NCI-H2029 treated with DMSO at 0.1 percent for 48 hours (cell line): ENCODE data around the gene IRAK2.

Experiments
- DNase-seq: peaks from one replicate; lab custom pipeline; 2025; lab: John Stamatoyannopoulos, UW

Gene IRAK2

DNA sequence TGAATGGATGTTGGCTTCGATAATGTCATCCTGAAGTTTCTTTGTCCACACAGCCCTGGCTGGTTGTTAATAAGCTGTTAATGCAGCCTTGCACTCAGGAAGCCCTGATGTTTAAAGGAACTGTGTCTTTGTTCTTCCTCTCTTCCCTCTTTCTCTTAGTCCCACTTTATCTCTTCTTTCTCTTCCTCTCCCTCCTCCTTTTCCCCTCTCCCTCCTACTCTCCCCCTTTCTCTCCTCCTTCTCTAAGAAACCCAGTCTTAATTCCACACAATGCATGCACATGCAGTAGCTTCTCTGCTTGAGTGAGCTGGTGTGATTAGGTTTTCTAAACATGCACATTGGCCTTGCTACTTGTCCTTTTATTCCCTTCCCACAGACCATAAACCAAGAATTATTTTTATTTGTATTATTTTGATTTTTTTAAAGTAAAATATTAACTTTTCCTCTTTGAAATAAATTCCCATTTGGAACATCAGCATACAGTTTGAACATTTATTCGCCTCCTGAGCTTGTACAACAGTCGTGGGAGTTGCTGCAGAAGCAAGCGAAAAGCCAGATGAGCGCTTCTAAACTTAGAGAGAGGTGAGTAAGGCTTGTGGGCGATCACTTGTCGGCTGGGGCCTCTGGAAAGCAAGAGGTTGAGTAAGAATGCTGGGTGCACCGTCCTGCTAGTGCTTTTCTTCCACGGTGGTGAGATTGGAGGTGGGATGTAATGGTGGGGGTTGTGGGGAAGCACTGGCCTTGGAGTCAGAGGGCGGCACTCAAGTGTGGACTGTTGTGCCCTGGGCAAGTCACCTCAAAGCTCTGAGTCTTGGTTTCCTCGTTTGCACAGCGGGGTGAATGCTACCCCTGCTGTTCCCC is 120.8 kb downstream of the IRAK2 start:
- no peak for DNase-seq

DNA sequence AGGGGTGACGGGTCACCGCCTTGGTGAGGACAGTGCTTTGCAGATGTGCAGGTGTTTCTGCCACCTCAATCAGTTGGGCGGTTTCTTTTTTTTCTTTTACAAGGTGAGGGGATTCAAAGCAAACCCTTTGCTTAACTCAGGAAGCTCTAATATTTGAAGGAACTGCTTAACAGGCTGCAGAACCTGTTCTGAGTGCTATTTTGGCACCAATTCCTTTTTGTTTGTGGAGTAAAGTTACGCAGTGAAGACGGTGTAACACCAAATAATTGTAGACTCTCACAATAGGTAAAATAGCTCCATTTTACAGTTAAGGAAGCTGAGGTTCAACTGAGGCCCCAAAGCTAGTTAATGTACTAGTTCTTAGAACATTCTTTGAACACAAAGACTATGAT is 121.4 kb downstream of the IRAK2 start:
- DNase-seq = no peak

DNA sequence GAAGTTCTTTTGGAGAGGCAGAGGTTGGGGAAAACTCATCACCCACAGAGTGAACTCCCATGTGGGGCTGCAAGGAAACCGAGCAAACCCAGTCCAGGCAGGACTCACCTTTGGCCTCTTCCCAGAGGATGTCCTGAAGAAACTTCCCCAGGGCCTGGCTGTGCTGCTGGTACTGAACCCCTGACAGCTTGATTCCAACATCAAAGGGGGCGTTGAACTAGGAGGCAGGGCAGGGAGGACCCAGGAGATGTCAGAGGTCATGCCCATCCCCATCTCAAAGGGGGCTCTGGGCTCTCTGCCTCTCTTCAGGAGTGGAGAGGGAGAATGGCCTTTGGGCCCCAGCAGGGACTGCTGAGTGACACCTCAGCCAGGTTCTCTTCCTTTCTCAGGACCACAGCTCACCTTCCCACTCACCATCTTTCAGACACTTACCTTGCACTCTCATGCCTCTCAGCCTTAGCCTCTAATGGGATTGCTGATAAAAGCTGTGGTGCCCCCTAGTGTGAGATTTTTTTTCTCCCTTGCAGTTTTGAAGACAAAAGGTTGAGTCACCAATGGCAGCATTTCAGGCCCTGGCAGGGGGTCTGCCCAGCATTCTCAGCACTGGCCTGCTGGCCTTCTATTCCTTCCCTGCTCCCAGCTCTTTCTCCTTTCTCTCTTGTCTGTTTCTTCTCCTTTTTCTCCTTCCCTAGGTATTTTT is 122.0 kb downstream of the IRAK2 start:
- DNase-seq = peak; percentile 59

DNA sequence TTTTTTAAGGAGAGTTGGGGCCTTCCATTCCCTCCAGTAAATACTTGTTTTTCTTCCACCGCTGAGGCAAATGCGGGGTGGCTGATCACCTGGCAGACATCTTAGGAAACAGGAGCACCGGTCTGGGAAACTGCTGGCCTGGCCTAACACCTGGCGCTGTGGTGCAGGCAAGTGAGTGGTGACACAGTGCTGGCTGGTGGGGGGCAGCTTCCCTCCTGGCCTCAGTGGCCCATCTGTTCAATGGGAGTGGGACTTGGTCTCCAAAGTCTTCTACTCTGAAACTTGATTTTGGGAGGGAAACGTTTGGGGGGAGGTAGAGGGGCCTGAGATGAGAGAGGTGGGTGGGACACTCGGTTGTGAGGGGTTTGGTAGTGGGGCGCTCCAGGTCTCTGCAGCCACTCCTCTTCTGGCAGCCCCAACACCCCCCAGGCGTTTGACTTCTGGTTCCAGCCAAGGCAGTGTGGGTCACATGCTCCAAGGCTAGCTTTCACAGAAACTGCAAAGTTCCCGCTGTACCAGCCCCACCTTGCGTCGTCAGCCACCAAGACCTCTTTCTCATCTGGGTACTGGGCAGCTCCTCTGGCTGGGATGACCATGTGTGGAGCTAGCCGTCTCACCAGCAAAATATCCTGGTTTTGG is 123.3 kb downstream of the IRAK2 start:
- no peak for DNase-seq

DNA sequence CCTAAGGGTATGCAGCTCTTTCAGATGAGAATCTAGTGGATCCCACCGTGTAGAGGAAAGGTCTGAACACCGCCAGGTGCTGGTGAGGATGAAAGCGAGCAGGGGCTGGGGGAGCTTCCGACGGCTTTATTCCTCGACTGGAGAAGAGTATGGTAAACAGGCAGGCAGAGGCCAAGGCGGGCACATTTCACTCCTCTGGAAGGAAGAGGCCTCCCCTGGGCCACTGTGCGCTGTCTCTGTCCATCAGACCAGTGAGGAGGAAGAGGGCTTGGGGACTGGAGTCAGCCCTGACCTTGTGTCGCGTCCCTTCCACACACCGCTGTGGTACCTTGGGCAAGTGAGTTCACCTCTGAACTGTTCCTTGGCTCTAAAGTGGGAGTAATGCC is 123.8 kb downstream of the IRAK2 start:
- no peak for DNase-seq

DNA sequence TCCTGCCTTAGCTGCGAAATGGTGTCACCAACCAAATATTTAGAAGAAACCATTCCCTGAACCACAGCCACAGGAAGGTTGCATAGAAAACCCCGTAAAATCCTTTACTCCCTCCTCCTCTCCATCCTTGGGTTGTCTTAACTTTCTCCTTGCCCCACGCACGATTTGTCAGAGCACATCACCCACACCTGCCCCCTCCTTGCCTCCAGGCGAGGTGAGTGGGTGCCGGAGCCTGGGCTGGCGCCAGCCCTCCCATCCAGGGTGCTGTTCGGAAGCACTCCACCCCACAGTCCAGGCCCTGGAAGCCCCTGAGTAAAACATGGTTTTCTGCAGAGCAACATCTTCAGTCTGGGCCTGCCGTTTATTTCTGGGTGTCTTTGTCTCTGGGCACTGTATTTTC is 124.4 kb downstream of the IRAK2 start:
- DNase-seq = no peak

DNA sequence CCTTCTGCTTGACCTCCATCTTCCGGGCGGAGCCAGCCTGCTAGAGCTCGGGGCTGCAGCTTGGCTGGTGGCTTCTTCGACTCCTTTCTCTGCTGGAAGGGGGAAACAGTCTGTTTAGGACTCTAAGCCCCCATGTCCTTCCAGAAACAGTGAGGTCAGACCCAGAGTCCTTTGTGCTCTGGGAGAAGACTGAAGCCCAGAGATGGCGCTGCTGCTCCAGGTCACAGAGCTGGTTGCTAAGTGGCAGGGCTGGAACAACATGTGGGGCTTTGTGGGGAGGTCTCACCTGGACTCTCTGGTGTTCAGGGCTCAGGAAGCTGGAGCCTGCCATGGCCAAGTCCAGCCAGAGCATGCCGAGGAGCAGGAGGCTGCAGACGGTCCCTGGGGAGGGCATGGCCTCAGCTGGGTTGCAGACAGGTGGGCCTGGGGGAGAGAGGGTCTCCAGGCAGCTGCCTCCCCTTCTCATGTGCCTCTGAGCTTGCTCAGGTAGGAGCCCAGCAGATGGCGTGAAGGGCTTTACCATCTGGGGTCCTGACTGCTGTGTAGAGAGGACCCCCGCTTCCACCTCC is 125.2 kb downstream of the IRAK2 start:
- no peak for DNase-seq

DNA sequence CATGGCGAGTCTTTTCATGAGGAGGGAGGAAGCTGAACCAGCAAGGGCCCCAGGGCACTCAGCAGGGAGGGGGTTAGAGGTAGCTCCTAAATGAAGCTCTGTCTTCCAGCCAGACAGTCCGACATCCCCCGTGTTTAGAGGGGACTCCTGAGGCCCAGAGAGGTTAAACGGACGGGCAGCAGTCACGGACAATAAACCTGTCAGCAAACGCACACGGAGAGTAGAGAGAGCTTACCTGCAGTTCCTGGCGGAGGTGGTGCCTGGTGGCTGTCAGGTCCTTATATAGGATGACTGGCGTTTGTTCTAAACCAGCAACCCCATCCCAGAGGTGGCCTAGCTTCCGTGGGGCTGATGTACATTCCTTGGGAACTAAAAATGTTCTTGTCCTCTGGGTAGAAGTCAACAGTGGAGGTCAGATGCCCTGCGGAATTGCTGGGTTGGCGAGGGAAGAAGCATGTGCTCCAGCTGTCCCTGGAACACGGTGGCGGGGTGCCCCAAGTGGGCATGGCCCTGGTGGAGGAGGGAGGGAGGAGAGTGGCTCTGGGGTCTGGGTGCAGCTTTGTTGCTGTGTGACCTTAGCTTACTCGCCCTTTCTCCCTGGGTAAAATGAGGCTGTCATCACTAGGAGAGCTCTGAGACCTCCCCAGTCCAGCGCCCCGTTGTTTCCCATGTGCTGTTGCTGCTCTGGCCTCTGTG is 125.9 kb downstream of the IRAK2 start:
- DNase-seq = no peak

DNA sequence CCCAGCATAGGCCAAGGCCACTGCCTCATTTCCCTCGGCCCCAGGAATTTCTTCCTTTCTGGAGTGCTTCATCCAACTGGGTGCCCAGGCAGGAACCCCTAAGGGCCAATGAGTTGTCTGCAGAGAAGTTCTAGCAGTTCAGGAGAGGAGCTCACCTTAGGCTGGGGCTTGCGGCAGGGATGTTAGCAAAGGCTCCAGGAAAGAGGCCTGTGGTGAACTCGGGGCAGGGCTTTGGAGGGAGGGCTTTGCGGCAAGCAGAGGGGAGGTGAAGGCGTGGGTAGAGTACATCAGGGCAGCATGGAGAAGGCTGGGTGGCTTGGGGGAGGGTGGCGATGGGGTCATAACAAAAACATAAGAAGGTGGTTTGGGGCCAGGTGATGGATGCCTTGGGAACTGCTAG is 126.9 kb downstream of the IRAK2 start:
- DNase-seq = no peak

DNA sequence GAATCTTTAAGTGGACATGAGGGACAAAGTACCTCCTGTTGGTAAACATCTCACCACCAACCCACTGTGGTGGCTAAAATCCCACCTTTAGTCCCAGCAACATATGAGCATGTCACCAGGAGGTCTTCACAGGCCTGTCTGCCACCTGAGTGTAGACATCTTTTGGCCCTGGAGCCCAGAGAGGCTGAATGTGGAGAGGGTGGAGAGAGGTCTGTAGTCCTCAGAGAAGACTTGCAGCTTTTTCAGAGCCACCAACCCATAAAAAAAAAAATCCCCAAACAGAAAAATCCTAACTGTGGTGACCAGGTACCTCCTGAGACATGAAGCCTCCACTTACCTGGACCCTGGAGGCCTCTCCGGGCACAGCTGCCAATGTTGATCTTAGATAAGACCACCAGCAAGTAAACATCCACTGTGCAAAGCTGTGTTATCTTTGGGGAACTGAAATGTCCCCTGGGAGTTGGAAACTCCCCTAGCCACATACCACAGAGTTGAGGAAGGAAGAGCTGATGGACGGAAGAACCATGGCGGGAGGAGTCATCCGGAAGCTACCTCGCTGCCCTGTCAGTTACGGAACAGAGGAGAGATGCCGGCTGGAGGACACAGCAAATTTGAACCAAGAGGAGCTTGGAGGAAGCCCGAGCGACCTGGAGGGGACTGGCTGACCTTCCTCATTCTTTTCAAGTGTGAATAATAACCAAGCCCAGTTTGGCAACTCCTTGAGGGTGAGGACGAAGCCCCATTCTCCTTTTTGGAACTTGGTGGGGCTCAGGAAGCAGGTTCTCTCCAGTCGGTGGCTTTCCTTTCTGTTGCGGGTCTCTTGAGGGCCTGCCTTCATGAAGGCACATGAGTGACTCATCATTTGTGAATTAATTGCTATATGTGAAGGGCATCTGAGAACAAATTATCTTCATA is 128.0 kb downstream of the IRAK2 start, which contains the start of gene GHRL:
Gene GHRL, minus strand, starts transcription at position 443 of the 915 bp plus-strand sequence. CDS start 2,767 bp downstream, outside the sequence.
- DNase-seq = no peak
